ENCODE results near the gene TULP3. TPM values are rescaled to one million over a fixed set of nuclear protein-coding genes. Genes with fewer than 3 reads are reported as not detected.
A peak's percentile ranks its signal among the peaks of the same experiment; 100 is the strongest.

The TULP3 gene
- total and polyA plus RNA-seq, 2 of the 8 experiments (the other 6 are each of a cell fraction or from before 2014, with no cell fraction given): 18.4 to 21.2 TPM

GRCh38 chr12:2957816-2958431 lies 67.2 kb downstream of the TULP3 start:
- H3K36me3 ChIP-seq (ENCODE audit: control insufficient read depth in 2 of 4, insufficient read depth in 4 of 4, low read length in 3 of 4): no peaks in the 10 kb centered on the region
- no peak overlapping the region for H2BK120ac ChIP-seq (replicated peaks; ENCODE audit: low read depth, low read length)
- peak overlapping the region; percentile 95; the same call in 1 of the 2 replicates for H3K18ac ChIP-seq (ENCODE audit: extremely low read depth, low read length)
- 0 out of 2 replicates have a peak overlapping the region, but pooled peaks have one; percentile 48 for H2BK15ac ChIP-seq (ENCODE audit: low read length)
- H3K56ac ChIP-seq (replicated peaks; ENCODE audit: insufficient read length, low read depth, low read length): no peak overlapping the region
- ChIA-PET CTCF (ENCODE audit: partially characterized antibody) (interaction anchor here (1.0 to 3.0 kb wide), 6 partner anchors 12 to 116 kb away, joined by 3 to 13 read pairs (median 5); no protein-coding TSS in a partner anchor), POLR2A (ENCODE audit: partially characterized antibody) (interaction anchor here (0.9 to 2.2 kb wide), 14 partner anchors 9 to 80 kb away, joined by 3 to 11 read pairs (median 4); no protein-coding TSS in a partner anchor)
- no peak for DNase-seq (ENCODE audit: low read depth in 1 of 2, low spot score in 2 of 2)
- peak overlapping the region; percentile 90 for H4K91ac ChIP-seq (replicated peaks; ENCODE audit: insufficient read length, low read length)
- H4K8ac ChIP-seq (ENCODE audit: extremely low read depth, insufficient read depth, low read length): no peak overlapping the region
- peaks cover 0 to 6% (median 3%) of the 10 kb centered on the region in 4 experiments; a peak in 4 of 7 replicates for H3K27me3 ChIP-seq (replicated peaks in 1 of 4; ENCODE audit: control insufficient read depth in 3 of 4, extremely low read depth in 1 of 4, insufficient read depth in 3 of 4, low read length in 3 of 4)
- peaks cover 3 to 11% of the 10 kb centered on the region in 2 experiments for H4K20me1 ChIP-seq (replicated peaks in 1 of 2; ENCODE audit: control insufficient read depth in 1 of 2, insufficient read depth in 2 of 2, low read length in 2 of 2)
- peak overlapping the region; percentile 50 to 87 (median 66) for H3K4me3 ChIP-seq (ENCODE audit: extremely low read depth in 1 of 4, insufficient read depth in 2 of 4, low read depth in 3 of 4, low read length in 4 of 4)
- no peaks in the 10 kb centered on the region for H3K9me3 ChIP-seq (ENCODE audit: insufficient read depth in 2 of 2, low read depth in 1 of 2, low read length in 1 of 2)
- peak; percentile 32 for FAIRE-seq
- H3K27ac ChIP-seq (ENCODE audit: low read depth, low read length): peak overlapping the region; percentile 39; the same call in 1 of the 2 replicates
- 0 out of 2 replicates have a peak overlapping the region, but pooled peaks have one; percentile 1 for H2BK20ac ChIP-seq (ENCODE audit: low read length)
- peak overlapping the region in 2 of 4 experiments; percentile 55 to 56; a peak in 3 of 7 replicates for H3K9ac ChIP-seq (replicated peaks in 1 of 4; ENCODE audit: extremely low read depth in 1 of 4, low read depth in 3 of 4, low read length in 3 of 4)
- H2BK5ac ChIP-seq (ENCODE audit: low read depth, low read length): peak overlapping the region; percentile 97; the same call in 1 of the 2 replicates
- H3K79me1 ChIP-seq (ENCODE audit: low read depth, low read length): peaks cover 2% of the 10 kb centered on the region; the same call in 1 of the 2 replicates
- H2AFZ ChIP-seq (ENCODE audit: low read length): peak overlapping the region; percentile 96; the same call in 1 of the 2 replicates
- WGBS, 2 experiments (ENCODE audit: extremely low coverage in 1 of 2, insufficient coverage in 1 of 2, insufficient read length in 1 of 2, insufficient replicate concordance in 2 of 2, low coverage in 1 of 2, low lambda C conversion rate in 2 of 2, missing lambda C conversion rate in 1 of 2): 82% methylated on average over 11 of the region's 11 CpGs; no CpG with 5 or more reads in 1 of the 2 experiments
- H3K79me2 ChIP-seq (ENCODE audit: control insufficient read depth in 1 of 2, insufficient read depth in 2 of 2, low read length in 2 of 2): peaks cover 10 to 32% of the 10 kb centered on the region in 2 experiments; a peak in 3 of 4 replicates
- no peak overlapping the region for H4K5ac ChIP-seq (ENCODE audit: insufficient read length, low read depth, low read length)
- H3K14ac ChIP-seq (ENCODE audit: insufficient read length): no peak overlapping the region
- peaks cover 22% of the 10 kb centered on the region for H3K23me2 ChIP-seq (ENCODE audit: low read depth, low read length)
- H2AK5ac ChIP-seq (ENCODE audit: low read depth, low read length): no peak overlapping the region; the same call in 1 of the 2 replicates
- H3K4me2 ChIP-seq (ENCODE audit: insufficient read depth in 1 of 2, low read depth in 2 of 2, low read length in 2 of 2): peak overlapping the region; percentile 91 to 99
- H3K4ac ChIP-seq (replicated peaks; ENCODE audit: insufficient read length, low read depth, low read length): peak overlapping the region; percentile 1
- peaks cover 8 to 24% (median 10%) of the 10 kb centered on the region in 4 experiments for H3K4me1 ChIP-seq (replicated peaks in 1 of 4; ENCODE audit: control insufficient read depth in 3 of 4, insufficient read depth in 4 of 4, low read length in 3 of 4)
- no peak overlapping the region for H3K23ac ChIP-seq (ENCODE audit: insufficient read length)
- no peak overlapping the region for H2BK12ac ChIP-seq (ENCODE audit: low read depth, low read length)
- TF ChIP-seq FOSL1 (IDR thresholded peaks at IDR 0.05; ENCODE audit: insufficient read depth, low read depth, low read length): no peak
- TF ChIP-seq HDAC6 (IDR thresholded peaks at IDR 0.05; ENCODE audit: low read depth, low read length): no peak
- no peak for TF ChIP-seq MAFK (IDR thresholded peaks at IDR 0.05; ENCODE audit: low read depth, low read length)
- no peak for TF ChIP-seq RBBP5 (IDR thresholded peaks at IDR 0.05; ENCODE audit: borderline replicate concordance, low read depth, low read length)
- TF ChIP-seq KDM5A (IDR thresholded peaks at IDR 0.05; ENCODE audit: low read length): no peak
- no peak for TF ChIP-seq NRF1 (IDR thresholded peaks at IDR 0.05; ENCODE audit: low read depth, low read length)
- TF ChIP-seq GTF2F1 (IDR thresholded peaks at IDR 0.05; ENCODE audit: borderline replicate concordance, low read depth, low read length): no peak
- no peak for TF ChIP-seq RXRA (IDR thresholded peaks at IDR 0.05; ENCODE audit: insufficient read depth, low read depth, low read length)
- TF ChIP-seq POU5F1 (IDR thresholded peaks at IDR 0.05; ENCODE audit: low read depth, low read length): no peak
- TF ChIP-seq ATF2 (IDR thresholded peaks at IDR 0.05; ENCODE audit: low read length): no peak
